8988T (cell line): ENCODE data around the gene SIVA1.

Experiments used
- DNase-seq: peaks from one replicate; pipeline ENCODE4 v3.0.0; 2011

SIVA1 gene

GRCh38 chr14:104799244-104800014, 46.5 kb downstream of the SIVA1 start:
- no peak for DNase-seq

- peak; percentile 96 for DNase-seq
These were observed 47.2 kb downstream of the SIVA1 start for GRCh38 chr14:104800015-104800770.

DNA sequence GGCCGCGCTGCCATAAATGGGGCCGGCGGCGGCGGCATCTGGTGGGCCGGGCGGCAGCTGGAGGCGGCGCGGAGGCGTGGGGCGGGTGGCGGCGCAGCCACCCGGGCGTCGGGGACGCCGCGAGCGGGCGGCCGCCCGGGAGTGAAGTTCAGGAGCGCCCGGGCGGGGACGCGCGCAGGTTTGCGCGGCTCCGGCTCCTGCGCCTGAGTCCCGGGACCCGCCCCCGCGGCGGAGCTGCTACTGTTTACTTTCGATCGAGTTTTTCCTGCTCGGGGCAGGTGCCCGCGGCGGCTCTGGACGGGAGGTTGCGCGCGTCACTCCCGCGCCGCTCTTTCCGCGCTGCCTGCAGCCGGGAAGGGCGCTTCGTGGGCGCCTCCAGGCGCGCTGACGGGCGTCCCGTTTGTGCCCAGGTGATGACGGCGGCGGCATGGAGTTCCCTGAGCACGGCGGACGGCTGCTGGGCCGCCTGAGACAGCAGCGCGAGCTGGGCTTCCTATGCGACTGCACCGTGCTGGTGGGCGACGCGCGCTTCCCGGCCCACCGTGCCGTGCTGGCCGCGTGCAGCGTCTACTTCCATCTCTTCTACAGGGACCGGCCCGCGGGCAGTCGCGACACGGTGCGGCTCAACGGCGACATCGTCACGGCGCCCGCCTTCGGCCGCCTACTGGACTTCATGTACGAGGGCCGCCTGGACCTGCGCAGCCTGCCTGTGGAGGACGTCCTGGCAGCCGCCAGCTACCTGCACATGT, 48.0 kb downstream of the SIVA1 start, which contains the start of gene ZBTB42:
Gene ZBTB42 (plus strand): TSS at position 331 of the 749 bp plus-strand sequence. CDS start 97 bp downstream, at position 428.
- DNase-seq: peak; percentile 92

- no peak for DNase-seq
These were observed 48.8 kb downstream of the SIVA1 start for GRCh38 chr14:104801520-104802393.

DNA sequence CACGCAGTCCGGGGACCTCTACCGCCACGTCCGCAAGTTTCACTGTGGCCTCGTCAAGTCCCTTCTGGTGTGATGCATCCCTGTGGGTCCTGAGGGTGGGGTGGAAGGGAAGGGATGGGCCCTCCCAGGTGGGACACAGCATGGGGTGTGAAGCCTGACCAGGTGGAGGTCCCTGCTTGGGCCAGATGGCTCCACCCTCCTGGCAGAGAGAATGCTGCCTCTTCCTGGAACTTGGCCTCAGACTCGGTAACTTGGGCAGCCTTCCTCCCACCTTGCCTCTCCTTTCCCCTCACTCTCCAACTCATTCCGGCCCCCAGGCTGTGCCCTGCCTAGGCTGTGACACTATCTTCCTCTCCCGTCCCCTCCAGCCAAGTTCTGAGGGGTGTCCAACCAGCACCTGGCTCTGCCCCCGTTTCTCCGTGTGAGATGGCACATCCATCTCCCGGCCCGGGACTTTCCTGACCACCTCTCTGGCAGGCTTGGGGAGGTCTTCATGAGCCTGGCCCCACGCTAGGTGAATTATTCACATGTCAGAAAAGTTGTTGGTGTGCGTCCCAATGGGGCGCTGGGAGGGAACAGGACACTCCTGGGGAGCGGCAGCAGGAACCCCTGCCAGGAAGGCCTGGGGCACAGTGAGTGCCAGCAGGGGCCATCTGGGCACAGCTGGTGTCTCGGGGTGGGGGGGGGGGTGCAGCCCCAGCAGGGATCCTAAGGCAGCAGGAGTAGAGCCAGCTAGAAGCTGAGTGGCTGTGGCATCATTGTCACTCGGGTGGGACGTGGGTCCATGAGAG, 49.6 kb downstream of the SIVA1 start:
- no peak for DNase-seq

DNA sequence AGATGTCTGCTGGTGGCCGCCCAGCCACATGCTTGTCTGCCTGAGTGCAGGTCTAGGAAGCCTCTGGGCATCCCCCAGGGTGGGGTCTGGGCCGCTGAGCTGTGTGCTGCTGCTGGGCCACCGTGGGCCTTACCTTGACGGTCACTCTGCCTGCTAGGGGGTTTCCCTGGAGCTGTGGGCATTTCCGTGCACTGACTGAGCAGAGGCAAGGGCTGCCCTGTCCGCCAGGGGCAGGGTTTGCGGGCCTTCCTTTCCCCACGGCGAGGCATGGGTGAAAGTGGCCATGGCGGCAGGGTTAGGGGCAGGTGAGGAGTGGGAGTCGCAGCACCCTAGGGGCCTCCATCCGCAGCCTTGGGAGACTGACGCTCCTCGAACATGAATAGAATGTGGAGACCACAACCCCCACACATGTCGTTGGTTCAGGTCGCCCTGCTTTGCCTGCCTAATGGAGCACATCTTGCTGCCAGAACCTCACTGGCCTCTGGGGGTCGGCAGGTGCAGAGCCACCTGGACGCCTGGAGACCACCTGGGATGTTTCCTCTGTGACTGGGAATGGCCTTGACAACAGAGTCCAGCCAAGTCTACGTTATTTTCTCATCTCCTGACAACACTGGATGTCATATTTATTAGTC, 50.4 kb downstream of the SIVA1 start:
- DNase-seq: no peak

GRCh38 chr14:104803912-104804410, 51.0 kb downstream of the SIVA1 start:
- no peak for DNase-seq

DNA sequence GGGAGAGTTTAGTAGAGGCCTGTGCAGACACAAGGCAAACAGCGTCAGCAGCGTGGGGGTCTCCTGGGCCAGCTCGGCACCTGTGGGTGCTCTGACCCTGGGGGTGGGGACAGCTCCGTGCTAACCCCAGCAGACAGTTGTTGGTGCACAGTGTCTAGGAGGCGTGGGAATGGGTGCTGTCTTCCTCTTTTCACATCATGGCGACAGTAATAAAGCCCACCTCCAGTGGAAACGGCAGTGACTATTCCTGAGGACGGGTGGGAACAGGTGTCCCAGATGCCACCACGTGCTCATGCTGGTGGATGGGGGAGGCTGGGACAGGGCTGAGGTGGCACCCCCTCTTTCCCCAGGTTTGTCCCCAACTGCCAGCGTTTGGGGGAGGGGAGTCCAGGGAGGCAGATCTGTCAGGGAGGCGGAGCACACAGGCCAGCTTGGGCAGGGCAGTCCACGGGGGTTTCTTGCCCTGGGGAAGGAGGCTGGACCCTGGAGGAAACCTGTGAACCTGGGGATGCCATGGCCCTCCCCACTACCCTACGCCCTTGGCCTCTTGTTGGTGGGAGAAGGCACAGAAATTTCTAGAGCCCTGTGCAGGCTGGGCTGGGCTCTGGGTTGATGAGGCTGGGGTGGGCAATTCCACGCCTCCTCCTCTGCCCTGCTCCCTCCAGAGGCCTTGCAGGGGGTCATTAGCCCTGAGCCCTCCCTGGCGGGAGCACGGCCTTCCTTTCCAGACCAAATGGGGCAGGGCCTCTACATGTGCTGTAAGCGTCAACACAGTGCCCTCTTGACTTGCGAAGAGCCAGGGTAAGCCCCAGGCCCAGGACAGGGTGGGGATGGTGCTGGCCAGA, 51.8 kb downstream of the SIVA1 start:
- no peak for DNase-seq

GRCh38 chr14:104805326-104805678, 52.4 kb downstream of the SIVA1 start:
- no peak for DNase-seq

DNA sequence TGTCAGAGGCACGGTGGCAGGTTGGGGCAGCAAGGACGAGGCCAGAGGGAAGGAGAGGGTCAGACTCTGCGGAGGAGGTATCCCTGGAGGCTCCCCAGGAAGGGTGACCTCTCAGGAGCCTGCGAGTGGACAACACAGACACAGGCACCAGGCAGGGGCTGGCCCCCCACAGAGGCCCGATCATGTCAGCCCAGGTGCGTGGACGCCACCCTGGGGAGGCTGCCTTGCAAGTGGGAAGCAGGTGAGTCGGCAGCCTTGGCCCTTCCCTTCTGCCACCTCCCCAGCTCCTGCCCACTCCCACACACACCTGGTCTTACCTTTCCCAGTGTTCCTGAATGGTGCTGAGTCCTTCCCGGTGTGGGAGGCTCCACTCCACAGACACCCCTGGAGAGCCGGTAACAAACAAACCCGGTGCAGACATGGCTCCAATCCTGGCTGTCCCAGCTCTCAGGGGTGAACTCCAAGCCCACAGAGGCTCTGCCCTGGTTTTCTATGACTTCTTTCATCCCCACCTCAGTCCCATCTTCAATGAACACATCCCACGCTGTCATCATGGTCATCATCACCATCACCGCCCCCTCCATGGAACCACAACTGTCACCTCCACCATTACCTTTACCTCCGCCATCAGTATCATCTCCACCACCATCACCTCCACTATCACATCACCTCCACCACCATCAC, 53.1 kb downstream of the SIVA1 start:
- DNase-seq: no peak

- no peak for DNase-seq
These were observed 53.9 kb downstream of the SIVA1 start for GRCh38 chr14:104806625-104807465.

GRCh38 chr14:104808456-104808855, 55.5 kb downstream of the SIVA1 start:
- DNase-seq: no peak
